GM12878 (cell line): ENCODE results near the gene HMGCS1. TPM values are rescaled to one million over a fixed set of nuclear protein-coding genes. Genes with fewer than 3 reads are reported as not detected.

Source experiments
- ATAC-seq: fragments of 200-7000 bp; cut with Tn5 transposase; 3 replicates; pipeline ENCODE4 v1.9.1; 2020; ENCODE audit warnings: mild to moderate bottlenecking, moderate library complexity
- BruUV-seq: library from RNA; stranded (reverse); fragments of 400-500 nt; replicated peaks from 2 replicates; lab custom pipeline; 2021; lab: Mats Ljungman, UMichigan
- CTCF ChIA-PET: fragments of 300-600 bp; sonication (Branson Sonifier 250); formaldehyde crosslinking; extraction: SDS; loops from one replicate; lab custom pipeline; 2021; ENCODE audit warnings: inconsistent platforms; lab: Yijun Ruan, JAX
- POLR2A ChIA-PET: fragments of 350-600 bp; formaldehyde crosslinking; extraction: SDS; loops from one replicate; lab custom pipeline; 2021; ENCODE audit warnings: inconsistent platforms; lab: Charles Lee
- RAD21 ChIA-PET: fragments of 300-600 bp; sonication (Branson Sonifier 250); formaldehyde crosslinking; loops from one replicate; lab custom pipeline; 2023; ENCODE audit warnings: antibody characterized with exemption; ENCODE audit not compliant: unreplicated experiment; lab: Charles Lee
- SMC1A ChIA-PET: fragments of 300-600 bp; sonication (Branson Sonifier 250); formaldehyde crosslinking; loops from one replicate; lab custom pipeline; 2023; ENCODE audit not compliant: unreplicated experiment, uncharacterized antibody; lab: Charles Lee
- DNase-seq: peaks from one replicate; pipeline ENCODE4 v3.0.0-alpha.2; 2011; ENCODE audit warnings: low read depth, low spot score
- FAIRE-seq: peaks from 3 replicates; lab custom pipeline; 2011; peaks lifted over from hg19 to GRCh38; lab: Jason Lieb, UNC
- H2AFZ ChIP-seq: 2 replicates; pipeline ENCODE4 v1.6.0; 2011; ENCODE audit warnings: low read depth, low read length, control low read depth; ENCODE audit not compliant: control insufficient read depth
- H3K27ac ChIP-seq: 2 replicates; pipeline ENCODE4 v1.5.1; 2011; ENCODE audit warnings: control low read depth; ENCODE audit not compliant: control insufficient read depth, insufficient read depth
- H3K27me3 ChIP-seq, 2 experiments: replicated peaks in 1 of 2; 2 replicates each; pipeline versions ENCODE4 v1.6.0 to v1.6.1; 2011; ENCODE audit warnings: low read length in 1 of 2; ENCODE audit not compliant: control insufficient read depth in 2 of 2, insufficient read depth in 2 of 2
- H3K36me3 ChIP-seq, 2 experiments: 2 replicates each; pipeline ENCODE4 v1.5.1; 2011; ENCODE audit warnings: low read length in 1 of 2; ENCODE audit not compliant: control insufficient read depth in 2 of 2, insufficient read depth in 2 of 2
- H3K4me1 ChIP-seq: 2 replicates; pipeline ENCODE4 v1.6.1; 2011; ENCODE audit warnings: mild to moderate bottlenecking, low read length, moderate library complexity, mixed read lengths; ENCODE audit not compliant: control insufficient read depth, insufficient read depth
- H3K4me2 ChIP-seq: 2 replicates; pipeline ENCODE4 v1.6.0; 2011; ENCODE audit warnings: control low read depth; ENCODE audit not compliant: control insufficient read depth, insufficient read depth
- H3K4me3 ChIP-seq: fragments of 200-600 bp; sonication (generic); 2 replicates; pipeline ENCODE4 v1.5.1; 2016
- H3K79me2 ChIP-seq: 2 replicates; pipeline ENCODE4 v1.6.0; 2011; ENCODE audit warnings: low read length; ENCODE audit not compliant: control insufficient read depth, insufficient read depth
- H3K9ac ChIP-seq: 2 replicates; pipeline ENCODE4 v1.8.0; 2011; ENCODE audit warnings: low read length, control low read depth, mixed read lengths; ENCODE audit not compliant: control insufficient read depth, insufficient read depth
- H3K9me3 ChIP-seq: replicated peaks from 3 replicates; pipeline ENCODE4 v1.5.1; 2011; ENCODE audit warnings: mild to moderate bottlenecking, low read length; ENCODE audit not compliant: control insufficient read depth, insufficient read depth
- H4K20me1 ChIP-seq: 2 replicates; pipeline ENCODE4 v1.6.0; 2011; ENCODE audit not compliant: control insufficient read depth, insufficient read depth
- CREM ChIP-seq: IDR thresholded peaks from 2 replicates; pipeline ENCODE4 v1.6.1; 2014; ENCODE audit warnings: antibody characterized with exemption, low read depth
- HSF1 ChIP-seq: fragments of 150-350 bp; IDR thresholded peaks from 2 replicates; pipeline ENCODE4 v1.6.1; 2014; ENCODE audit warnings: mild to moderate bottlenecking, low read depth, low read length
- RCOR1 ChIP-seq: conservative IDR thresholded peaks from 2 replicates; pipeline ENCODE4 v1.6.1; 2012; ENCODE audit warnings: low read depth, low read length, improper control_type of control experiment
- RELA ChIP-seq: fragments of 450-650 bp; IDR thresholded peaks from 2 replicates; pipeline ENCODE4 v1.8.0; 2014; ENCODE audit warnings: borderline replicate concordance; ENCODE audit not compliant: partially characterized antibody
- STAT3 ChIP-seq: IDR thresholded peaks from 2 replicates; pipeline ENCODE4 v1.6.1; 2011; ENCODE audit warnings: low read depth, low read length, improper control_type of control experiment
- TBL1XR1 ChIP-seq: IDR thresholded peaks from 2 replicates; pipeline ENCODE4 v1.6.1; 2012; ENCODE audit warnings: low read depth, low read length, improper control_type of control experiment
- ZBTB11 ChIP-seq: fragments of 450-650 bp; formaldehyde crosslinking; IDR thresholded peaks from 2 replicates; pipeline ENCODE4 v1.5.0; 2022; ENCODE audit warnings: mild to moderate bottlenecking, missing genetic modification characterization
- ZNF217 ChIP-seq: fragments of 450-650 bp; IDR thresholded peaks from 2 replicates; pipeline ENCODE4 v1.6.1; 2017; ENCODE audit warnings: antibody characterized with exemption, mild to moderate bottlenecking
- ZNF24 ChIP-seq: fragments of 450-650 bp; IDR thresholded peaks from 2 replicates; pipeline ENCODE4 v1.6.1; 2017; ENCODE audit warnings: antibody characterized with exemption, mild to moderate bottlenecking
- WGBS: methylation state at CpG from one replicate; pipeline ENCODE4 v1.1.6; 2016; ENCODE audit warnings: low lambda C conversion rate; ENCODE audit not compliant: insufficient replicate concordance, insufficient coverage; ENCODE audit errors: missing lambda C conversion rate; 5-methylcytosine and 5-hydroxymethylcytosine counted together
- in situ Hi-C: fragments of 300-500 bp; cut with MboI; formaldehyde crosslinking; loops from 9 replicates; pipeline ENCODE4 v1.14.3; 2018; ENCODE audit warnings: mixed read lengths
- intact Hi-C: fragments of 100-400 bp; cut with micrococcal nuclease; formaldehyde crosslinking; loops from one replicate; pipeline ENCODE4 v1.14.2; 2022; ENCODE audit not compliant: unreplicated experiment
- polyA plus RNA-seq, 11 experiments: library from polyadenylated mRNA; depleted of rRNA in 4 of 11; unstranded in 6 of 11; stranded (reverse) in 5 of 11; fragments of >200 nt; fragmentation: Nextera tagmentation in 4 of 11; fragmentation: Illumina TruSeq in 1 of 11; extraction: Ambion mirVana in 4 of 11; extraction: Trizol in 1 of 11; gene quantifications; 1 replicate in 1 of 11; 2 replicates in 10 of 11; pipeline versions ENCODE4 v1.2.1 to v1.2.3, GENCODE V29; 2011 to 2016; ENCODE audit warnings: inconsistent platforms in 2 of 11, missing spikeins in 2 of 11, low read depth in 1 of 11
- total RNA-seq, 4 experiments: library from RNA; depleted of rRNA in 3 of 4; stranded (reverse); fragments of >200 nt in 3 of 4; fragmentation: Illumina TruSeq in 1 of 4; extraction: Trizol in 1 of 4; gene quantifications; 2 replicates each; pipeline versions ENCODE4 v1.2.1 to v1.2.3, GENCODE V29; 2013 to 2021
- TF ChIP-seq, protein P1 (sequence below): IDR thresholded peaks from 2 replicates; pipeline ENCODE4 v1.6.1; 2011; ENCODE audit warnings: mild to moderate bottlenecking, low read depth, low read length, moderate library complexity; ENCODE audit not compliant: insufficient replicate concordance

HMGCS1 gene
- total and polyA plus RNA-seq, 10 of the 15 experiments (the other 5 are each of a cell fraction or from before 2014, with no cell fraction given) = 24.0 to 193 (median 108) TPM

DNA sequence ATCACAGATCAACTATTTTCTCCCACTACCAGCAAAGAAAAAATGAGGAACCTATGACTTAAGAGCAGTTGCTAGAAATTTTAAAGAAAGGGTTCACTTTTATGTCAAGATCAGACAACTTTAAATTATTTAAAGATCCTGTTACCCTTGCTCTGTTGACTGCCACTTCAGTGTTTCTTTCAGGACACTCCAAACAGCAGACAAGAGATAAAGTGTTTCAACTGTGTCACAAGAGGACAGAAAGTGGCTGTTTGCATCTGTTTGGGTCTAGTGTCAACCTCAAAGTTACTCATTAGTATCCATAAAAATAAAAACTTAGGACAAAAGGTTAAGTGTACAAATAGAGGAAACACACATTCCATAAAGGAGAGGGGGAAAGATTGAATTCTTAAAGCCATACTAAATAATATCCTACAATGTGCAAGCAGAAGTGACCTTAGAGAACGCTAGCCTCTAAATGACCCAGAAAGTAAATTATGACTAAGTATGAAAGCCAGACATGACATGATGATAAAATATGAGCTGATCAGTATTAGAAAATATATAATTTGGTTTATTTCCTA lies 24.9 kb downstream of the HMGCS1 start:
- Histone ChIP-seq H3K4me1 (no peaks in the 10 kb centered on the region), H2AFZ (no peak overlapping the region), H3K9ac (no peak overlapping the region), H3K27ac (no peak overlapping the region), H3K4me2 (no peak overlapping the region)
- WGBS = 8% methylated on average over 1 of the region's 1 CpG
- RAD21 ChIA-PET = no interaction called here
- BruUV-seq = no TSS peak
- intact Hi-C loops = no loop called here
- in situ Hi-C loops = no loop called here
- no peak for DNase-seq
- no peak for FAIRE-seq
- no peak for TF ChIP-seq ZNF24
- TF ChIP-seq, all 136 proteins: peak for 0
- peaks cover 0 to 32% of the 10 kb centered on the region in 2 experiments; a peak in 3 of 4 replicates for H3K36me3 ChIP-seq
- H3K27me3 ChIP-seq = no peaks in the 10 kb centered on the region
- H4K20me1 ChIP-seq = no peaks in the 10 kb centered on the region
- SMC1A ChIA-PET = interaction anchor here (0.9 to 1.2 kb wide), 2 partner anchors 14 kb away, joined by 3 read pairs; no protein-coding TSS in a partner anchor
- POLR2A ChIA-PET = interaction anchor here (0.6 kb wide), 1 partner anchor 87 kb away, joined by 3 read pairs; no protein-coding TSS in a partner anchor
- H3K9me3 ChIP-seq = no peaks in the 10 kb centered on the region
- H3K79me2 ChIP-seq = no peaks in the 10 kb centered on the region
- no peak for ATAC-seq
- CTCF ChIA-PET = interaction anchor here (0.8 to 1.5 kb wide), 4 partner anchors 16 to 196 kb away, joined by 3 to 4 read pairs (median 4); partner anchors contain the start of genes HMGCS1 and TMEM267
- H3K4me3 ChIP-seq = no peak overlapping the region

DNA sequence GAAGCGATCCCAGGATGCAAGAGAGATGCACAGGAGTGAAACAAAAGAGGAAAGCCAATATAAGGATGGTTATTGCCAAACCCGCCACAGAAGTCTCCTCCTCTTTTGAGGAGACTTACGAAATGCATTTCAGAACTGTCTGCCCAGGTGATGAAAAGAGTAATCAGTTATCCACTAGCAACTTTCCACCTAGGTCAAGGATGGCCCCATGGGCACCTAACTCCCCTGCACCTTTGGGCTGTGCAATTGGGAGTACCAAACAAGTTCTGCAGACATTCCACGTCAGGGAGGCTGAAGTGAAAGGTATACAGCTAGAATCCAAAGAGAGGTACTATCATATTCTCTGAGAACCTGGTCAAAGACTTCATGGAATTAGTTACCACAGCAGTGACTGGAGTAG lies 25.7 kb downstream of the HMGCS1 start:
- DNase-seq (no peak), FAIRE-seq (no peak), ATAC-seq (no peak)
- no peaks in the 10 kb centered on the region for H4K20me1 ChIP-seq
- in situ Hi-C loops (no loop called here), intact Hi-C loops (no loop called here)
- no peak overlapping the region for H3K4me3 ChIP-seq
- no peak overlapping the region for H2AFZ ChIP-seq
- no peaks in the 10 kb centered on the region for H3K27me3 ChIP-seq
- H3K9me3 ChIP-seq = no peaks in the 10 kb centered on the region
- no peak overlapping the region for H3K9ac ChIP-seq
- no peaks in the 10 kb centered on the region for H3K4me1 ChIP-seq
- no TSS peak for BruUV-seq
- H3K36me3 ChIP-seq = peaks cover 0 to 30% of the 10 kb centered on the region in 2 experiments; a peak in 3 of 4 replicates
- CTCF ChIA-PET = no interaction called here
- H3K4me2 ChIP-seq = no peak overlapping the region
- WGBS = 90% methylated on average over 4 of the region's 4 CpGs
- POLR2A ChIA-PET = no interaction called here
- no peaks in the 10 kb centered on the region for H3K79me2 ChIP-seq
- H3K27ac ChIP-seq = no peak overlapping the region
- SMC1A ChIA-PET = interaction anchor here (1.8 kb wide), 1 partner anchor 12 kb away, joined by 6 read pairs; no protein-coding TSS in a partner anchor
- RAD21 ChIA-PET = no interaction called here
- TF ChIP-seq ZNF217 = no peak
- no peak for TF ChIP-seq CREM
- TF ChIP-seq STAT3 = no peak
- no peak for TF ChIP-seq RCOR1
- TF ChIP-seq TBL1XR1 = no peak
- TF ChIP-seq HSF1 = no peak
- no peak for TF ChIP-seq ZBTB11 (CRISPR knock-in tag)
- TF ChIP-seq, protein P1, sequence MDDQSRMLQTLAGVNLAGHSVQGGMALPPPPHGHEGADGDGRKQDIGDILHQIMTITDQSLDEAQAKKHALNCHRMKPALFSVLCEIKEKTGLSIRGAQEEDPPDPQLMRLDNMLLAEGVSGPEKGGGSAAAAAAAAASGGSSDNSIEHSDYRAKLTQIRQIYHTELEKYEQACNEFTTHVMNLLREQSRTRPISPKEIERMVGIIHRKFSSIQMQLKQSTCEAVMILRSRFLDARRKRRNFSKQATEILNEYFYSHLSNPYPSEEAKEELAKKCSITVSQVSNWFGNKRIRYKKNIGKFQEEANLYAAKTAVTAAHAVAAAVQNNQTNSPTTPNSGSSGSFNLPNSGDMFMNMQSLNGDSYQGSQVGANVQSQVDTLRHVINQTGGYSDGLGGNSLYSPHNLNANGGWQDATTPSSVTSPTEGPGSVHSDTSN = no peak
- TF ChIP-seq RELA = no peak
